ENCODE data around the gene AGPAT1.
"Not testable (repeated sequence)": the region's sequence is repeated elsewhere in the genome, so short reads cannot be mapped to it uniquely, and the experiment has no call there.

The AGPAT1 gene

GRCh38 chr6:32175711-32176475 is at the start of gene AGPAT1:
Gene AGPAT1 (minus strand): TSS chr6:32176084. CDS start chr6:32171496, 4,588 bp downstream.
- DNase-seq (ENCODE audit: extremely low spot score, insufficient read length, low read depth) (peak; percentile 97), FAIRE-seq (peak; percentile 84)

- FAIRE-seq = peak; percentile 75
- DNase-seq (ENCODE audit: extremely low spot score, insufficient read length, low read depth) = no peak
Measured at GRCh38 chr6:32224696-32225095, 48.8 kb upstream of the AGPAT1 start.

GRCh38 chr6:32223258-32224235 is 47.7 kb upstream of the AGPAT1 start, which contains the start of gene NOTCH4:
Gene NOTCH4 (minus strand): TSS chr6:32224067. CDS start chr6:32223928, 139 bp downstream.
- DNase-seq (ENCODE audit: extremely low spot score, insufficient read length, low read depth) = no peak
- FAIRE-seq = no peak

GRCh38 chr6:32222333-32223230 is 46.7 kb upstream of the AGPAT1 start:
- FAIRE-seq = no peak
- no peak for DNase-seq (ENCODE audit: extremely low spot score, insufficient read length, low read depth)

GRCh38 chr6:32220021-32220420 is 44.1 kb upstream of the AGPAT1 start:
- no peak for FAIRE-seq
- DNase-seq (ENCODE audit: extremely low spot score, insufficient read length, low read depth) = no peak

- DNase-seq (ENCODE audit: extremely low spot score, insufficient read length, low read depth) (no peak), FAIRE-seq (no peak)
Measured at GRCh38 chr6:32218167-32218566, 42.3 kb upstream of the AGPAT1 start.

- no peak for FAIRE-seq
- DNase-seq (ENCODE audit: extremely low spot score, insufficient read length, low read depth) = no peak
Measured at GRCh38 chr6:32216998-32217397, 41.1 kb upstream of the AGPAT1 start.

- DNase-seq (ENCODE audit: extremely low spot score, insufficient read length, low read depth) (no peak), FAIRE-seq (no peak)
Measured at GRCh38 chr6:32216285-32216684, 40.4 kb upstream of the AGPAT1 start.

GRCh38 chr6:32215617-32216016 is 39.7 kb upstream of the AGPAT1 start:
- FAIRE-seq (no peak), DNase-seq (ENCODE audit: extremely low spot score, insufficient read length, low read depth) (no peak)

GRCh38 chr6:32214126-32214525 is 38.2 kb upstream of the AGPAT1 start:
- FAIRE-seq (no peak), DNase-seq (ENCODE audit: extremely low spot score, insufficient read length, low read depth) (no peak)

- no peak for DNase-seq (ENCODE audit: extremely low spot score, insufficient read length, low read depth)
Measured at GRCh38 chr6:32213649-32214048, 37.8 kb upstream of the AGPAT1 start.

GRCh38 chr6:32212076-32212760 is 36.3 kb upstream of the AGPAT1 start:
- no peak for FAIRE-seq
- DNase-seq (ENCODE audit: extremely low spot score, insufficient read length, low read depth) = no peak

More at GRCh38 chr6:32213649-32214048, 37.8 kb upstream of the AGPAT1 start:
- no peak for FAIRE-seq

- DNase-seq (ENCODE audit: extremely low spot score, insufficient read length, low read depth); FAIRE-seq: not testable (repeated sequence)
Measured at GRCh38 chr6:32211432-32211831, 35.5 kb upstream of the AGPAT1 start.

GRCh38 chr6:32210191-32210601 is 34.3 kb upstream of the AGPAT1 start:
- FAIRE-seq = no peak
- DNase-seq (ENCODE audit: extremely low spot score, insufficient read length, low read depth) = no peak

GRCh38 chr6:32208996-32209395 is 33.1 kb upstream of the AGPAT1 start:
- no peak for FAIRE-seq
- no peak for DNase-seq (ENCODE audit: extremely low spot score, insufficient read length, low read depth)

GRCh38 chr6:32204268-32204715 is 28.4 kb upstream of the AGPAT1 start:
- DNase-seq (ENCODE audit: extremely low spot score, insufficient read length, low read depth) = no peak
- no peak for FAIRE-seq

- DNase-seq (ENCODE audit: extremely low spot score, insufficient read length, low read depth) (no peak), FAIRE-seq (no peak)
Measured at GRCh38 chr6:32203426-32204267, 27.8 kb upstream of the AGPAT1 start.

GRCh38 chr6:32202186-32202585 is 26.3 kb upstream of the AGPAT1 start:
- no peak for DNase-seq (ENCODE audit: extremely low spot score, insufficient read length, low read depth)
- no peak for FAIRE-seq

All from GM18507 (cell line).